ENCODE data around the gene RPL35.

- TF ChIP-seq CTCF (IDR thresholded peaks at IDR 0.05) (no peak), POLR2A (IDR thresholded peaks at IDR 0.05) (no peak)
Observed at GRCh38 chr9:124878518-124878917, 16.8 kb upstream of the RPL35 start.

Measured in ovary (tissue), 3 donors.